Measurements from ENCODE around the gene NDRG4. TPM values are rescaled to one million over a fixed set of nuclear protein-coding genes. Genes with fewer than 3 reads are reported as not detected.

NDRG4 gene
- 46.2 and 52.0 TPM in 2 replicates for polyA plus RNA-seq (2012; rRNA removed)
- polyA plus RNA-seq (2012; cell fraction: cytosol; rRNA removed), result 18.9 and 28.9 TPM in 2 replicates
- polyA plus RNA-seq (2012; cell fraction: nucleus; rRNA removed), result 127 and 159 TPM in 2 replicates

GRCh38 chr16:58499615-58500351, at the start of gene NDRG4:
TSS of gene NDRG4 (plus strand) at chr16:58500143. CDS start at chr16:58500249, 106 bp downstream.
- Histone ChIP-seq H3F3A (replicated peaks; ENCODE audit: insufficient read depth) (peaks cover 10% of the 10 kb centered on the region), H3K36me3 (replicated peaks in 1 of 2; ENCODE audit: control insufficient read depth in 1 of 2, insufficient read depth in 2 of 2, low read length in 1 of 2) (peaks cover 0 to 11% of the 10 kb centered on the region in 2 experiments), H4K20me1 (ENCODE audit: insufficient read depth) (no peaks in the 10 kb centered on the region), H2AFZ (ENCODE audit: low read depth) (peak within 1 kb of the TSS; percentile 78; the same call in 1 of the 2 replicates), H3K9ac (peak within 1 kb of the TSS; percentile 63), H3K9me3 (no peaks in the 10 kb centered on the region), H3K4me1 (ENCODE audit: control insufficient read depth in 1 of 2, insufficient read depth in 2 of 2, low read depth in 1 of 2, low read length in 1 of 2) (peaks cover 10 to 41% of the 10 kb centered on the region in 2 experiments; a peak in 3 of 4 replicates), H3K79me2 (ENCODE audit: insufficient read depth) (peaks cover 8% of the 10 kb centered on the region; the same call in 1 of the 2 replicates), H3K4me3 (ENCODE audit: low read depth in 2 of 2, low read length in 1 of 2) (peak within 1 kb of the TSS; percentile 67 to 76), H3K27me3 (ENCODE audit: insufficient read depth) (no peaks in the 10 kb centered on the region), H3K27ac (ENCODE audit: low read depth in 2 of 2, low read length in 1 of 2) (peak within 1 kb of the TSS; percentile 20 to 85; a peak in 3 of 4 replicates), H3K9me2 (no peaks in the 10 kb centered on the region), H3K4me2 (peak within 1 kb of the TSS; percentile 98)
- WGBS (ENCODE audit: low lambda C conversion rate), result 9% methylated on average over 20 of the region's 24 CpGs
- DNase-seq, result peak; percentile 93
- TF ChIP-seq TEAD4 (IDR thresholded peaks at IDR 0.05; ENCODE audit: borderline replicate concordance, insufficient read depth) (no peak), RFX5 (IDR thresholded peaks at IDR 0.05; ENCODE audit: low read length) (peak; percentile 74), YY1 (IDR thresholded peaks at IDR 0.05; ENCODE audit: low read depth) (peak; percentile 62; the same call in 1 of the 2 replicates), RAD21 (IDR thresholded peaks at IDR 0.05; ENCODE audit: low read length) (no peak), CHD2 (IDR thresholded peaks at IDR 0.05; ENCODE audit: low read length, partially characterized antibody) (no peak), SIN3A (IDR thresholded peaks at IDR 0.05; ENCODE audit: borderline replicate concordance, low read depth, low read length) (peak; percentile 42; the same call in 1 of the 2 replicates), RCOR1 (IDR thresholded peaks at IDR 0.05; ENCODE audit: low read length) (no peak), REST (IDR thresholded peaks at IDR 0.05; ENCODE audit: low read depth, low read length) (0 out of 2 replicates have a peak, but pooled peaks have one; percentile 11), POLR2AphosphoS5 (IDR thresholded peaks at IDR 0.05; ENCODE audit: low read depth, low read length) (peak; percentile 98), MXI1 (IDR thresholded peaks at IDR 0.05; ENCODE audit: low read depth, low read length) (peak; percentile 56; the same call in 1 of the 2 replicates), JUND (IDR thresholded peaks at IDR 0.05) (no peak), IRF3 (IDR thresholded peaks at IDR 0.05; ENCODE audit: low read depth, low read length) (peak; percentile 33; the same call in 1 of the 2 replicates), NRF1 (IDR thresholded peaks at IDR 0.05; ENCODE audit: low read depth, low read length) (no peak), TAF1 (IDR thresholded peaks at IDR 0.05; ENCODE audit: borderline replicate concordance, low read depth, low read length) (peak; percentile 68; the same call in 1 of the 2 replicates)
- TF ChIP-seq, protein P1, sequence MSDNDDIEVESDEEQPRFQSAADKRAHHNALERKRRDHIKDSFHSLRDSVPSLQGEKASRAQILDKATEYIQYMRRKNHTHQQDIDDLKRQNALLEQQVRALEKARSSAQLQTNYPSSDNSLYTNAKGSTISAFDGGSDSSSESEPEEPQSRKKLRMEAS (IDR thresholded peaks at IDR 0.05; ENCODE audit: low read depth), result peak; percentile 40
- ChIA-PET CTCF (interaction anchor here (0.9 to 3.7 kb wide), 8 partner anchors 11 to 163 kb away, joined by 3 to 32 read pairs (median 5); no protein-coding TSS in a partner anchor), POLR2A (interaction anchor here (0.6 to 1.9 kb wide), 12 partner anchors 9 to 371 kb away, joined by 3 to 8 read pairs (median 4); partner anchors contain the start of genes CFAP20 and GINS3)

Data from SK-N-SH (cell line).